Neural cell (in vitro differentiated cells): ENCODE data around the gene NOL11. TPM values are rescaled to one million over a fixed set of nuclear protein-coding genes. Genes with fewer than 3 reads are reported as not detected.
A peak's percentile ranks its signal among the peaks of the same experiment; 100 is the strongest.

ENCODE experiments used
- H2AFZ ChIP-seq: fragments of 200-600, 300-800 bp; sonication (generic), shearing (Covaris generic); 2 replicates; pipeline ENCODE4 v1.6.0; 2014; ENCODE audit warnings: low read depth, mild to moderate bottlenecking, antibody characterized with exemption, low read length, moderate library complexity
- H3F3A ChIP-seq: fragments of 200-600 bp; shearing (Covaris generic); 2 replicates; pipeline ENCODE4 v1.6.1; 2016; ENCODE audit warnings: mild to moderate bottlenecking, moderate library complexity, mixed read lengths, antibody characterized with exemption, low read length; ENCODE audit not compliant: insufficient read depth, poor library complexity, severe bottlenecking
- H3K27ac ChIP-seq: fragments of 200-600, 300-800 bp; sonication (generic), shearing (Covaris generic); 2 replicates; pipeline ENCODE4 v1.5.1; 2014; ENCODE audit warnings: mild to moderate bottlenecking, low read length, moderate library complexity
- H3K27me3 ChIP-seq: fragments of 300-800, 200-600 bp; sonication (generic), shearing (Covaris generic); 2 replicates; pipeline ENCODE4 v1.6.0; 2014; ENCODE audit warnings: mild to moderate bottlenecking, low read depth, low read length, moderate library complexity; ENCODE audit not compliant: insufficient read depth
- H3K36me3 ChIP-seq: fragments of 300-800, 200-600 bp; sonication (generic), shearing (Covaris generic); 2 replicates; pipeline ENCODE4 v1.5.1; 2014; ENCODE audit warnings: mild to moderate bottlenecking, antibody characterized with exemption, low read length, moderate library complexity; ENCODE audit not compliant: insufficient read depth
- H3K4me2 ChIP-seq: fragments of 300-800, 200-600 bp; sonication (generic), shearing (Covaris generic); 2 replicates; pipeline ENCODE4 v1.6.0; 2014; ENCODE audit warnings: mild to moderate bottlenecking, low read length
- H3K4me3 ChIP-seq: fragments of 300-800, 200-600 bp; sonication (generic), shearing (Covaris generic); 2 replicates; pipeline ENCODE4 v1.5.1; 2014; ENCODE audit warnings: mild to moderate bottlenecking, low read length, moderate library complexity
- H3K79me2 ChIP-seq: fragments of 200-600 bp; shearing (Covaris generic); replicated peaks from 2 replicates; pipeline ENCODE4 v1.6.0; 2014; ENCODE audit warnings: mild to moderate bottlenecking, low read length, moderate library complexity; ENCODE audit not compliant: insufficient read depth
- H3K9ac ChIP-seq: fragments of 300-800, 200-600 bp; sonication (generic), shearing (Covaris generic); 2 replicates; pipeline ENCODE4 v1.6.1; 2016; ENCODE audit warnings: mild to moderate bottlenecking, low read length, mixed read lengths
- H3K9me2 ChIP-seq: fragments of 200-600 bp; shearing (Covaris generic); 2 replicates; pipeline ENCODE4 v1.6.1; 2016; ENCODE audit warnings: mild to moderate bottlenecking, low read length, mixed read lengths; ENCODE audit not compliant: insufficient read depth
- H3K9me3 ChIP-seq: fragments of 200-600, 300-800 bp; sonication (generic), shearing (Covaris generic); 2 replicates; pipeline ENCODE4 v1.6.1; 2016; ENCODE audit warnings: mild to moderate bottlenecking, mixed run types, low read length, moderate library complexity, mixed read lengths
- H4K20me1 ChIP-seq: fragments of 200-600 bp; shearing (Covaris generic); 2 replicates; pipeline ENCODE4 v1.6.1; 2016; ENCODE audit warnings: mild to moderate bottlenecking, mixed run types; ENCODE audit not compliant: insufficient read depth
- CTCF ChIP-seq: fragments of 450-650 bp; IDR thresholded peaks from 2 replicates; pipeline ENCODE4 v1.5.1; 2014; ENCODE audit warnings: antibody characterized with exemption, mild to moderate bottlenecking, moderate library complexity; ENCODE audit not compliant: poor library complexity, severe bottlenecking
- EP300 ChIP-seq: fragments of 450-650 bp; conservative IDR thresholded peaks from 2 replicates; pipeline ENCODE4 v1.6.1; 2014; ENCODE audit warnings: antibody characterized with exemption, mild to moderate bottlenecking, moderate library complexity; ENCODE audit not compliant: poor library complexity, severe bottlenecking
- EZH2 ChIP-seq: fragments of 200-600, 300-800 bp; shearing (Covaris generic), sonication (generic); IDR thresholded peaks from 2 replicates; pipeline ENCODE4 v1.6.1; 2014; ENCODE audit warnings: antibody characterized with exemption, low read length, borderline replicate concordance, mild to moderate bottlenecking; ENCODE audit not compliant: insufficient read depth, poor library complexity, severe bottlenecking
- MXI1 ChIP-seq: fragments of 450-650 bp; conservative IDR thresholded peaks from 2 replicates; pipeline ENCODE4 v1.6.1; 2014; ENCODE audit warnings: antibody characterized with exemption, mild to moderate bottlenecking; ENCODE audit not compliant: poor library complexity, severe bottlenecking
- POLR2AphosphoS5 ChIP-seq: IDR thresholded peaks from 2 replicates; pipeline ENCODE4 v1.6.1; 2012
- RAD21 ChIP-seq: fragments of 450-650 bp; conservative IDR thresholded peaks from 2 replicates; pipeline ENCODE4 v1.6.1; 2014; ENCODE audit warnings: antibody characterized with exemption, mild to moderate bottlenecking, moderate library complexity
- REST ChIP-seq: IDR thresholded peaks from 2 replicates; pipeline ENCODE4 v1.6.1; 2012; ENCODE audit warnings: borderline replicate concordance
- SMC3 ChIP-seq: fragments of 450-650 bp; conservative IDR thresholded peaks from 2 replicates; pipeline ENCODE4 v1.6.1; 2014; ENCODE audit warnings: antibody characterized with exemption, mild to moderate bottlenecking, moderate library complexity; ENCODE audit not compliant: poor library complexity
- TAF1 ChIP-seq: IDR thresholded peaks from 2 replicates; pipeline ENCODE4 v1.6.1; 2012; ENCODE audit warnings: low read depth
- polyA plus RNA-seq: library from polyadenylated mRNA; depleted of rRNA; stranded (reverse); fragments of >200 nt; gene quantifications from 2 replicates; pipeline ENCODE4 v1.2.3, GENCODE V29; 2014

The NOL11 gene
- polyA plus RNA-seq, 1 donor from 2014 or later = 59.7 TPM

GRCh38 chr17:67718325-67718941 is 697 bp downstream of the NOL11 start:
- Histone ChIP-seq H3K9me2 (no peaks in the 10 kb centered on the region), H3K27me3 (no peaks in the 10 kb centered on the region), H3K9ac (peak overlapping the region; percentile 88), H3K4me2 (peak overlapping the region; percentile 81), H3K9me3 (no peaks in the 10 kb centered on the region), H2AFZ (peak overlapping the region; percentile 60), H3F3A (peaks cover 3% of the 10 kb centered on the region), H3K27ac (peak overlapping the region; percentile 91), H3K4me3 (peak overlapping the region; percentile 83), H4K20me1 (no peaks in the 10 kb centered on the region), H3K79me2 (peaks cover 10% of the 10 kb centered on the region), H3K36me3 (peaks cover 4% of the 10 kb centered on the region)
- TF ChIP-seq SMC3 = no peak
- TF ChIP-seq EZH2 = no peak
- no peak for TF ChIP-seq REST
- TF ChIP-seq MXI1 = no peak
- TF ChIP-seq CTCF = no peak
- TF ChIP-seq RAD21 = no peak
- no peak for TF ChIP-seq EP300
- TF ChIP-seq POLR2AphosphoS5 = no peak

GRCh38 chr17:67725373-67725791 is 7.6 kb downstream of the NOL11 start:
- H4K20me1 ChIP-seq = no peaks in the 10 kb centered on the region
- peaks cover 4% of the 10 kb centered on the region for H3K36me3 ChIP-seq
- H2AFZ ChIP-seq = no peak overlapping the region
- H3K4me3 ChIP-seq = no peak overlapping the region
- H3K9ac ChIP-seq = no peak overlapping the region
- H3K79me2 ChIP-seq = no peaks in the 10 kb centered on the region
- no peaks in the 10 kb centered on the region for H3K27me3 ChIP-seq
- no peaks in the 10 kb centered on the region for H3F3A ChIP-seq
- no peak for TF ChIP-seq TAF1
- no peak for TF ChIP-seq SMC3
- no peak for TF ChIP-seq EP300
- no peak for TF ChIP-seq REST
- no peaks in the 10 kb centered on the region for H3K9me2 ChIP-seq
- no peaks in the 10 kb centered on the region for H3K9me3 ChIP-seq
- H3K4me2 ChIP-seq = no peak overlapping the region
- no peak overlapping the region for H3K27ac ChIP-seq
